GM19193 (cell line): ENCODE measurements around the gene FSD1.

Experiments
- POLR2A ChIP-seq: IDR thresholded peaks from 4 replicates; pipeline ENCODE4 v1.6.1; 2011; ENCODE audit not compliant: insufficient read depth, insufficient read length; ENCODE audit errors: extremely low read depth

The FSD1 gene

GRCh38 chr19:4278419-4279266, 25.8 kb upstream of the FSD1 start, which contains the start of gene SHD:
TSS of gene SHD (plus strand) at chr19:4279266. CDS start at chr19:4280064, 798 bp downstream.
- no peak for TF ChIP-seq POLR2A

DNA sequence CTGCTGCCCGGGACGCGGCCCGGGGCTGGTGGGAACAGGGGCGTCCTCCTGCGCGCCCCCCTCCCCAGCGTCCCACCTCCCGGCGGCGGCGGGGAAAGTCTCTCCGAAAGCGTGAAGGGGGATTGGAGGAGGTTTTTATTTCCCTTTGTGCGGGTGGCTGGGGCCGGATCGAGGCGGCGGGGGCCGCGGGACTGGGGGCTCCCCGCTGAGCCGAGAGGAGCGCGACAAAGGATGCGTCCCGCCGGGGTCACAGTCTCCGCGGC, 25.2 kb upstream of the FSD1 start:
- no peak for TF ChIP-seq POLR2A

DNA sequence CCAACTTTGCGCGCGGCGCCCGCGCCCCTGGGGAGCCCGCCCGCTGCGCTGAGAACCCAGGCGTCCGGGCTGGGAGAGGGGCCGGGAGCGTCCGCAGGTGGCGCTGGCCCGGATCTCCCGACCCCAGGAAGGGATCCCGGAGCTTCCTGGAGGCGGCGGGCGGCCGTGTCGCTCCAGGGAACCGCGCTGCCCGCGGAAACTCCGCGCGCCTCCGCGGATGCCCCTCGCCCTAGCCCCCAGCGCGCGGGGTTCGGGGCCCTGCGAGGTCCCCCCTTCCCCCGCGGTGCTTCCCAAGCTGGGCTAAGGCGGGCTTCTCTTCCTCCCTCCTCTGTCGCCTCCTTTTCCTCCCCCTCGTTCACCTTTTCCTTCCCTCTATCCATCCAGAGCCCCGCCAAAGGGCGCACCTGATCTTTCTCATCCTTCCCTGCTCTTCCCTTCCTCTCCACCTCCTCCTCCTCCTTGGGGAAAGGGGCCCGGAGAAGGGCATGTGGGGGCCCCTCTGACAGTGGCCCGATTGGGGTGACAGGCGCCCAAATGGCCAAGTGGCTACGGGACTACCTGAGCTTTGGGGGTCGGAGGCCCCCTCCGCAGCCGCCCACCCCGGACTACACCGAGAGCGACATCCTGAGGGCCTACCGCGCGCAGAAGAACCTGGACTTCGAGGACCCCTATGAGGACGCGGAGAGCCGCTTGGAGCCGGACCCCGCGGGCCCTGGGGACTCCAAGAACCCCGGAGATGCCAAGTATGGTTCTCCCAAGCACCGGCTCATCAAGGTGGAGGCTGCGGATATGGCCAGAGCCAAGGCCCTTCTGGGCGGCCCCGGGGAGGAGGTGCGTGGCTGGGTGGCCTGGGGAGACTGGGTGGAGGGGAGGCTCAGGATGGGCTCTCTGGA, 24.6 kb upstream of the FSD1 start:
- TF ChIP-seq POLR2A = no peak

GRCh38 chr19:4284176-4284958, 20.0 kb upstream of the FSD1 start:
- no peak for TF ChIP-seq POLR2A

GRCh38 chr19:4284974-4285373, 19.4 kb upstream of the FSD1 start:
- no peak for TF ChIP-seq POLR2A

- no peak for TF ChIP-seq POLR2A
Measured at GRCh38 chr19:4288091-4288777, 16.2 kb upstream of the FSD1 start.

- no peak for TF ChIP-seq POLR2A
Measured at GRCh38 chr19:4291184-4291732, 13.1 kb upstream of the FSD1 start.

- no peak for TF ChIP-seq POLR2A
Measured at GRCh38 chr19:4292515-4292914, 11.9 kb upstream of the FSD1 start.

GRCh38 chr19:4294389-4294788, 10.0 kb upstream of the FSD1 start:
- TF ChIP-seq POLR2A = no peak

DNA sequence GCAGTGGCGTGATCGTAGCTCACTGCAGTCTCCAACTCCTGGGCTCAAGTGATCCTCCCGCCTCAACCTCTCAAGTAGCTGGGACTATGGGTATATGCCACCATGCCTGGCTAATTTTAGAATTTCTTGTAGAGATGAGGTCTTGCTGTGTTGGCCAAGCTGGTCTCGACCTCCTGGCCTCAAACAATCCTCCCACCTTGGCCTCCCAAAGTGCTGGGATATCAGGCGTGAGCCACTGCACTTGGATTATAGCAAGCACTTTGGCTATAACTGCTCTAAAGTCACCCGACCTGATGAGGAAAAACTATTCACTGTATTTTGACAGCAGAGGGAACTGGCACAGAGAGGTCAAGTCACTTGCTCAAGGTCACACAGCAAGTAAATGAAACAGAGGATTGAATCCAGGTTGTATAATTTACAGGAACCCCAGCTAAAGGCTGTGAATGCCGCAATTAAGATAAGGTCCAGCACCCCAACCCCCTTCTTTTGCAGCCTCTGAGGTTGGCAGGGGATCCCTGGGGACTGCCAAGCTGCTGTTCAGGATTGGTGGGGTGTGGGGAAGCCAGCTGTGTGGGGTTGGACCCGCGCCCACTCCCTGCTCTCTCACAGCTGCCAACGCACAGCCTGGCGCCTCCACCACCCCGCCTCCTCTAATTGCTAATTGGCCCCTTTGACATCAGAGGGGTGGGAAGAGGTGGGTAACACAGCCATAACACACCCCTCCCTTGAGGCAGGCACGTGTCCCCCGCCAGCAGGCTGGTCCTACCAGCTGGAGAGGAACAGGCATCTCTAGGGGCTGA, 8.2 kb upstream of the FSD1 start:
- TF ChIP-seq POLR2A = no peak

- no peak for TF ChIP-seq POLR2A
Measured at GRCh38 chr19:4297901-4298809, 6.2 kb upstream of the FSD1 start.

GRCh38 chr19:4298810-4299550, 5.4 kb upstream of the FSD1 start:
- no peak for TF ChIP-seq POLR2A
